ENCODE data around the gene DSE.

DSE gene

DNA sequence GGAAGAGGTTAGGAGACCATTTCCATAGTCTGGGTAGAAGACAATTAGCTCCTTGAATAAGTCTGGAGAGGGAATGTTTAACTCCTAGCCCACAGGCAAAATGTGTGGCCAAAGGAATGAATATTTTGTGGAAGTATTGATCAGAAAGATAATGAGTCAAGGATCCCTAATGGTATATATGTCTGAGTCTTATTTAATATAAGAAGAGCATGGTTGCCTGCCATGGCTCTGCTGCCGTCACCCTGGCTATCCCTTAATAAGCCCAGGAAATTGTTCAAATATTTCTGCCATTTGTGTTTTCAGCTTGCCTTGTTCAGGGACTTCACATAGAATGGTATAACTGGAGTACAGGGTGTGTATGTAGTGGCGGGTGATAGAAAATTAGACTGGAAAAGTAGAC is 72.4 kb downstream of the DSE start:
- no peak overlapping the region for H3K4me3 ChIP-seq (ENCODE audit: low read depth, low read length)
- TF ChIP-seq, protein P1, sequence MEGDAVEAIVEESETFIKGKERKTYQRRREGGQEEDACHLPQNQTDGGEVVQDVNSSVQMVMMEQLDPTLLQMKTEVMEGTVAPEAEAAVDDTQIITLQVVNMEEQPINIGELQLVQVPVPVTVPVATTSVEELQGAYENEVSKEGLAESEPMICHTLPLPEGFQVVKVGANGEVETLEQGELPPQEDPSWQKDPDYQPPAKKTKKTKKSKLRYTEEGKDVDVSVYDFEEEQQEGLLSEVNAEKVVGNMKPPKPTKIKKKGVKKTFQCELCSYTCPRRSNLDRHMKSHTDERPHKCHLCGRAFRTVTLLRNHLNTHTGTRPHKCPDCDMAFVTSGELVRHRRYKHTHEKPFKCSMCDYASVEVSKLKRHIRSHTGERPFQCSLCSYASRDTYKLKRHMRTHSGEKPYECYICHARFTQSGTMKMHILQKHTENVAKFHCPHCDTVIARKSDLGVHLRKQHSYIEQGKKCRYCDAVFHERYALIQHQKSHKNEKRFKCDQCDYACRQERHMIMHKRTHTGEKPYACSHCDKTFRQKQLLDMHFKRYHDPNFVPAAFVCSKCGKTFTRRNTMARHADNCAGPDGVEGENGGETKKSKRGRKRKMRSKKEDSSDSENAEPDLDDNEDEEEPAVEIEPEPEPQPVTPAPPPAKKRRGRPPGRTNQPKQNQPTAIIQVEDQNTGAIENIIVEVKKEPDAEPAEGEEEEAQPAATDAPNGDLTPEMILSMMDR (IDR thresholded peaks at IDR 0.05; ENCODE audit: borderline replicate concordance, insufficient read depth, low read depth, low read length): no peak

GRCh38 chr6:116444092-116444491 is 73.3 kb downstream of the DSE start:
- no peak overlapping the region for H3K4me3 ChIP-seq (ENCODE audit: low read depth, low read length)
- TF ChIP-seq, protein P1 (IDR thresholded peaks at IDR 0.05; ENCODE audit: borderline replicate concordance, insufficient read depth, low read depth, low read length): peak; percentile 38; the same call in 1 of the 2 replicates

- TF ChIP-seq, protein P1 (IDR thresholded peaks at IDR 0.05; ENCODE audit: borderline replicate concordance, insufficient read depth, low read depth, low read length): no peak
- H3K4me3 ChIP-seq (ENCODE audit: low read depth, low read length): no peak overlapping the region
Observed at GRCh38 chr6:116444575-116444974, 73.8 kb downstream of the DSE start.

- no peak overlapping the region for H3K4me3 ChIP-seq (ENCODE audit: low read depth, low read length)
- TF ChIP-seq, protein P1 (IDR thresholded peaks at IDR 0.05; ENCODE audit: borderline replicate concordance, insufficient read depth, low read depth, low read length): no peak
Observed at GRCh38 chr6:116445102-116445501, 74.4 kb downstream of the DSE start.

DNA sequence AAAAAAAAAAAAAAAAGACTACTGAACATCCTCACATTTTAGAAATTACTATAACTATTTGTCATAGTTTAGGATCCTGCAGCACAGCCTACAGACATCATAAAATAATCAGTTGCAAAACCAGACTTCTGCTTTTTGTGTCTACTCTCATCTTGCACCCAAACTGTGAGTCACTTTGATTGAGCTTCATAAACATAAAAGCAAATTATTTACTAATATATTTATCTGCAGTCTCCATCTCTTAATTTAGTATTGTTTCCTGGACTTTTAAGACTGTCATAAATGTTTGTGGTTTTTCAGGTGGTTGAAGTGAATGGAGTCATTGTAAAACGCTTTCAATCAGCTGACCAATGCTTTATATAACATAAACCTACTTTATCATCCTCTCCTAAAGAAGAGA is 75.7 kb downstream of the DSE start:
- TF ChIP-seq, protein P1 (IDR thresholded peaks at IDR 0.05; ENCODE audit: borderline replicate concordance, insufficient read depth, low read depth, low read length): no peak
- no peak overlapping the region for H3K4me3 ChIP-seq (ENCODE audit: low read depth, low read length)

- H3K4me3 ChIP-seq (ENCODE audit: low read depth, low read length): no peak overlapping the region
- TF ChIP-seq, protein P1 (IDR thresholded peaks at IDR 0.05; ENCODE audit: borderline replicate concordance, insufficient read depth, low read depth, low read length): no peak
Observed at GRCh38 chr6:116447052-116447451, 76.3 kb downstream of the DSE start.

- TF ChIP-seq, protein P1 (IDR thresholded peaks at IDR 0.05; ENCODE audit: borderline replicate concordance, insufficient read depth, low read depth, low read length): no peak
- no peak overlapping the region for H3K4me3 ChIP-seq (ENCODE audit: low read depth, low read length)
Observed at GRCh38 chr6:116447496-116448011, 76.8 kb downstream of the DSE start.

Measured in GM12875 (cell line).